HUES64 (cell line): ENCODE results near the gene POU3F1.

Source experiments
- H3K27ac ChIP-seq: 2 replicates; pipeline ENCODE4 v1.7.0; 2013; ENCODE audit warnings: low read depth, low read length, inconsistent platforms
- H3K27me3 ChIP-seq: 2 replicates; pipeline ENCODE4 v1.6.1; 2013; ENCODE audit warnings: mild to moderate bottlenecking, low read length; ENCODE audit not compliant: insufficient read depth
- H3K36me3 ChIP-seq: 2 replicates; pipeline ENCODE4 v1.6.1; 2013; ENCODE audit warnings: mild to moderate bottlenecking, low read length; ENCODE audit not compliant: insufficient read depth
- H3K4me1 ChIP-seq: 2 replicates; pipeline ENCODE4 v1.6.1; 2013; ENCODE audit warnings: mild to moderate bottlenecking, low read length, moderate library complexity; ENCODE audit not compliant: insufficient read depth
- H3K4me3 ChIP-seq: 2 replicates; pipeline ENCODE4 v1.5.1; 2013; ENCODE audit warnings: mild to moderate bottlenecking, low read length, moderate library complexity
- H3K9ac ChIP-seq: 2 replicates; pipeline ENCODE4 v1.6.1; 2013; ENCODE audit warnings: mild to moderate bottlenecking, low read depth, low read length
- H3K9me3 ChIP-seq: 2 replicates; pipeline ENCODE4 v1.6.1; 2013; ENCODE audit warnings: low read depth, low read length; ENCODE audit not compliant: insufficient read depth
- WGBS: fragments of 150-250, 120-280 bp; methylation state at CpG from one replicate; pipeline ENCODE4 v1.1.7; 2013; ENCODE audit warnings: missing lambda C conversion rate; 5-methylcytosine and 5-hydroxymethylcytosine counted together

The POU3F1 gene

DNA sequence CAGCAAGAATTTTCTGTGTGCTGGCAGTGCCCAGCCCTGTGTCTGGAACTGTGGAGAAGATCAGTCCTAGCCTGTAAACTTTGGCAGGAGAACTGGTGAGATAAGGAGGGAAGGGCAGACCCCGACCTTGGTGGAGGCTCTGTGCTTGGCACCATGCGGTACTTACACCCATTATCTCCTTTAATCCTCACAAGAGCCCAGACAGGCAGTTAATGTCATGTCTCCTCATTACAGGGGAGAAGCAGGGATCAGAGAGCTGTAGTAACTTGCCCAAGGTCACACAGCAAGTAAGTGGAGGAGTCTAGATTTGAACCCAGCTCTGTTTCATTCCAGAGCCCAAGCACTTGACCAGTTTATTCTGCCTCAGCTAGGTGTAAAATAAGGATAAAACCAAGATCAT, 13.9 kb upstream of the POU3F1 start:
- Histone ChIP-seq H3K36me3 (no peaks in the 10 kb centered on the region), H3K27ac (no peak overlapping the region), H3K4me1 (peaks cover 14% of the 10 kb centered on the region), H3K4me3 (no peak overlapping the region), H3K9ac (no peak overlapping the region), H3K27me3 (no peaks in the 10 kb centered on the region), H3K9me3 (no peaks in the 10 kb centered on the region)
- 78% methylated on average over 2 of the region's 2 CpGs for WGBS

DNA sequence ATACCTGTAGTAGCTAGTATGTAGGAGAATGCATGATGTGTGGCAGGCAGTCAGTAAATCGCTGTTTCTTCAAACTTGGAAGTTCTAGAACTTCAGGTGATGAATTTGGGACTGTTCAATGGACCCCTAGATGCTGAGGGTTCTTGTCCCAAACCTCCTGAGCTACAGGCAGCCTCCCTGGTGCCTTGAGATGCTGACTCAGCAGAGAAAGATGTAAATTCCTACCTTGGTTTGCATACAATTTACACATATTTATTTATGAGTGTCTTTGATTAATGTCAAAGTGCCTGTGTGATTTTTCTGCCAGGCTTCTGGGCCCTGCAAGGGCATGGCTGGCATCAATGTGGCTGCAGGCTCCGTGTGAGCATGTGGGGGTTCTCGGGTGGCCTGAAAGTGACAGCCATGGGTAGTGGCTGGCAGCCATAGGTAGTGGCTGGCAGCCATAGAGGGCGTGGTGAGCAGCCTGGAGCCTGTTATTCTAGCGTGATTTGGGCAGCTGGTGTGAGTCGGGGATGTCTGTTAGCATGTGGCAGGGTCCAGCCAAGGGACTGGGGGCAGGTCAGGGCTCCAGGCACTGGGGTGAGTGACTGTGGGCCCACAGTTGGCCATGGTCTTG, 13.2 kb upstream of the POU3F1 start:
- H3K4me1 ChIP-seq, result peaks cover 12% of the 10 kb centered on the region
- no peaks in the 10 kb centered on the region for H3K27me3 ChIP-seq
- 86% methylated on average over 6 of the region's 6 CpGs for WGBS
- no peak overlapping the region for H3K4me3 ChIP-seq
- H3K9me3 ChIP-seq, result no peaks in the 10 kb centered on the region
- H3K9ac ChIP-seq, result no peak overlapping the region
- H3K36me3 ChIP-seq, result no peaks in the 10 kb centered on the region
- no peak overlapping the region for H3K27ac ChIP-seq

DNA sequence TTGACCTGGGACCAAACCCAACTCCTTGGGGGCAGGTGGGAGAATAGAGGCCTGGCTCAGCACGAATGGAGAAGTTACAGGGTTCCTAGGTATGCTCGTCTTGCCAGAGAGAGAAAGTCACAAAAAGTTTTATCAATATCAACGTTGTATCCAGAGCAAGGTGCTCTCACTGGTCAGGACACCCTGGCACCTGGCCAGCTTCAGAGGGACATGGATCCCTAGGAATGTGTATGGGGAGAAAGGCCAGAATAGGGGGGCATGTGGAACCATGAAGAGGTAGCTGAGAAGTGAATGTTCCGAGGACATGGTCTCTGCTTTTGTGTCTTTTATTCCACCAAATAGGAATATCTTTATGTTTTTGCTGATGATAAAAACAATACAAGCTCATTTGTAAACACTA, 9.4 kb upstream of the POU3F1 start:
- Histone ChIP-seq H3K9me3 (no peaks in the 10 kb centered on the region), H3K27ac (no peak overlapping the region), H3K36me3 (no peaks in the 10 kb centered on the region), H3K9ac (no peak overlapping the region), H3K4me1 (peaks cover 9% of the 10 kb centered on the region; the same call in 1 of the 2 replicates), H3K27me3 (no peaks in the 10 kb centered on the region), H3K4me3 (no peak overlapping the region)
- 92% methylated on average over 4 of the region's 4 CpGs for WGBS

DNA sequence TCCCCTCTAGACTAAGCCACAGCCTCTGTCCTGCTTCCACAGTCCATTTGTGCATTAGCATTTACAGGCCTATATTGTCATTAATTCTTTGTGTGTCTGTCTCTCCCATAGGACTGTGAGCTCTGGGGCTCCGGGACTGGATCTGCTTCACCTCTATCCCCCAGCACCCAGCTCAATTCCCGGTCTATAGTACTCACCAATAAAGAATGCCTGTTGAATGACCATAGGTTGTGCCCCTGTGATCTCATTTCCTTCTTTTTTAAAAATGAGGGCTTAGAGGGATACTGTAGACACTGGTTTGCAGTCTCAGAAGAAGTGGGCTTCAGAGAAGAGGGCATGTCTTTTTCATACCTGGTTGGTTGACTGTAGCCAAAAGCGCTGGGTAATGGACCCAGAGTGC, 8.8 kb upstream of the POU3F1 start:
- no peak overlapping the region for H3K4me3 ChIP-seq

DNA sequence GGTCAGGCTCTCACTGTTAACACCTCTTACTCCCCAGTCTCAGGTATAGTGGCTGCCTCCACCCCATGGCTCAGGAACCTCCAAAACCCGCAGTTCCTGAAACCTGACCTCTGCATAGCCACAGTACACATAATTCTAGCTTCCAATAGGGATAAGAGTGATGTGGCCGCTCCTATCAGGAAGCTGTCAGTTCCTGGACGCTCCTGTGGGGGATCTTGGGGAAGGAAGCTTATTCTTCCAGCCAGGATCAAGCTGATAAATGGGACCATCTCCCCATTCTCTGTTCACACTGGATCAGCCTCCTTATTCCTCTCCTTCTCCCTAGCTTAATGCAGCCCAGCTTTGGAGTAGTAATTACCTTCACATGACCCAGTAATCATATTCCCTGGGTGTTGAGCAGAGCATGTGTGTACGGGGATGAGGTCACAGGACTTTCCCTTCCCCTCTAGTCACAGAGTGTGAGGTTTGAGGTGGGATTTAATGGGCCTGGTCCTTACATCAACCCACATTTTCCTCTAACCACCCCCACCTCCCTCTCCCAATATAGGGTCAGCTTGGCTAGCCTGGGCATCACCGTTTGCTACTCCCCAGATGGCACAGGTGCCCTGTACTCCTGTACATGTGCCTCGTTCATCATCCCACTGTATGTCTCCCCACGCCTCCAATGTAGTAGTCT, 7.0 kb upstream of the POU3F1 start:
- Histone ChIP-seq H3K4me1 (peaks cover 9% of the 10 kb centered on the region; the same call in 1 of the 2 replicates), H3K9ac (no peak overlapping the region), H3K4me3 (no peak overlapping the region), H3K9me3 (no peaks in the 10 kb centered on the region), H3K36me3 (no peaks in the 10 kb centered on the region), H3K27me3 (peaks cover 9% of the 10 kb centered on the region), H3K27ac (no peak overlapping the region)
- 69% methylated on average over 6 of the region's 7 CpGs for WGBS

More for the DNA sequence above, 8.8 kb upstream of the POU3F1 start:
- whole genome bisulfite sequencing, result 76% methylated on average over 3 of the region's 3 CpGs
- no peaks in the 10 kb centered on the region for H3K27me3 ChIP-seq
- H3K9ac ChIP-seq, result no peak overlapping the region
- peaks cover 9% of the 10 kb centered on the region; the same call in 1 of the 2 replicates for H3K4me1 ChIP-seq
- no peaks in the 10 kb centered on the region for H3K36me3 ChIP-seq
- no peaks in the 10 kb centered on the region for H3K9me3 ChIP-seq
- H3K27ac ChIP-seq, result no peak overlapping the region

DNA sequence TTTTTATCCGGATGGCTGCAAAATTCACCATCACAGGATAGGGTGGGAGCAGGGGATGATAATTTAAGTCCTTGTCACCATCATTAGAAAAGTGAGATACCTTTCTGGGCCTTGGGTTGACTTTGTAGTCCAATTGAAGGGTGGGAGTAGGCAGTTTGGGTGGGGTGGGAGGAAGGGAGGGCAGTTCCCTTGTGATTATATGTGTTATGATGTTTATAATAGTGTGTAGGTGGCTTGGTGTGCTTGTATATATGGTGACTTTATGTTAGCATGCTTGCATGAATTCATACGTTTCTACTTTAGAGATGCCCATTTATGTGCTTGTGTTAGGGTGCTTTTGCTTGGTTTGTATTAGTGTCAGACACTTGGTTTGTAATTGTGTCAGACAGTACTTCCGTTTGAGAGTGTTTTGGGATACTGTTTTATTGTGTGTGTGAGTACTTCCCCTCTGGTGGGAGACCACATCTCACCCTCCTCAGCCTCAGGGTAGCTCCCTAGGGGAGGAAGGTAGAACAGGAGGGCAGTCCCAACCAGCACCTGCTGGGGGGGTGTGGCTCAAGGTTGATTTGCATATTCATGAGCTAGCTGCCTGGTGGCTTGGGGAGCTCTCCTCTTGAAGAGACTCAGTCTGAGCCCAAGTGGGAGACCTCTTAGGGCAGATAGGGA, 6.3 kb upstream of the POU3F1 start:
- Histone ChIP-seq H3K4me3 (no peak overlapping the region), H3K27me3 (peaks cover 16% of the 10 kb centered on the region), H3K9ac (no peak overlapping the region), H3K27ac (no peak overlapping the region), H3K36me3 (no peaks in the 10 kb centered on the region), H3K4me1 (peaks cover 9% of the 10 kb centered on the region; the same call in 1 of the 2 replicates), H3K9me3 (no peaks in the 10 kb centered on the region)
- 77% methylated on average over 3 of the region's 3 CpGs for WGBS

DNA sequence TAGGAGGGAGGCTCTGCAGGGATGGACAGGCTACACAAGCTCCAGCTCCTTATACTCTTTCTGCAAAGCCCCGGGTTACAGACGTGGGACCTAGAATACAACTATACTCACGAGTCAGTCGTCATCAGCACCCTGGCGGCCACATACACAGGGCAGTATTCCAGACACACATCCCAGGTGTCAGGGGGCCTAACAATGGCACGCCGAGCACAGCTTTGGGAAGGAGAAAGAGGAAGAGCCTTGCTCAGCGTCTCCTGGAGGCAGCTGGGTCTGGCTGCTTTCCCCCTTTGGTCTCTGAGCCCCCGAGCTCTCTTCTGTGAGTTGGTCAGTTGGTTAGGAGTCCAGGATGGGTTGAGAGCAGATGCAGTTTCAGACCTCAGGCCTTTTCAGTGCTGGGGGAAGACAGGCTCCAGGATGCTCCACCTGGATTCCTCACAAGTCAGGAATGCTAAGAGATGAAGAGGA, 4.5 kb upstream of the POU3F1 start:
- WGBS, result 83% methylated on average over 9 of the region's 9 CpGs
- Histone ChIP-seq H3K27ac (no peak overlapping the region), H3K36me3 (no peaks in the 10 kb centered on the region)

DNA sequence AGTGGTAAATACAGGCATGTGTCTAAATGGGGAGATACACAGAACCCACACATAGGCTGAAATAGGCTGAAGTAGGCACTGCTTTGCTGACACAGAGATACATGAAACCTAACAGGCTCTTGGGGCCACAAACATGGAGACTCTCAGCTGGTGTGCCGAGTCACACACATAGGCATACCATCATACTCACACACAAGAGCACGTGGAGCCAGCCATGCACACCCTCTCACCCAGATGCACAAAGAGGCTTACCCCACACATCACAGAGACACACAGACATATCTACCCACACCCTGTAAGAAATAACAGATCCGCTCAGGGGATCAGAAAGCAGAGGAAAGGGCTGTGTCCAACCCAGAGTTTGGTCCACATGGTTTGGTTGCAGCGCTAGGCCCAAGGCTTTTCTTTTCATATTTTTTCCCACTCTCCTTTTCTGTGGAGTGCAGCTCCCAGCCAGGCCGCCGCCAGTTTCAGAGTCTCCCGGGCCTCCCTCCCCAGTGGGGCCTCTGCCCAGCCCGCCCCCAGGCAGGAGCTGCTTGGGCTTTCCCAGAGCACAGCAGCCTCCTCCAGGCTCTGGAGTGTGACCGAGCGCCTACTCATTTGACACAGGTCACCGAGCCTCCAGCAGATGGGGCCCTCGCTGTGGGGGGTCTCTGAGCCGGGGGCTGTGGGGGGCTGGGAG, 3.9 kb upstream of the POU3F1 start:
- 55% methylated on average over 13 of the region's 13 CpGs for WGBS

More for the DNA sequence above, 4.5 kb upstream of the POU3F1 start:
- H3K9ac ChIP-seq, result no peak overlapping the region
- peaks cover 30% of the 10 kb centered on the region for H3K27me3 ChIP-seq
- H3K4me3 ChIP-seq, result no peak overlapping the region
- H3K9me3 ChIP-seq, result no peaks in the 10 kb centered on the region
- H3K4me1 ChIP-seq, result peaks cover 9% of the 10 kb centered on the region; the same call in 1 of the 2 replicates

DNA sequence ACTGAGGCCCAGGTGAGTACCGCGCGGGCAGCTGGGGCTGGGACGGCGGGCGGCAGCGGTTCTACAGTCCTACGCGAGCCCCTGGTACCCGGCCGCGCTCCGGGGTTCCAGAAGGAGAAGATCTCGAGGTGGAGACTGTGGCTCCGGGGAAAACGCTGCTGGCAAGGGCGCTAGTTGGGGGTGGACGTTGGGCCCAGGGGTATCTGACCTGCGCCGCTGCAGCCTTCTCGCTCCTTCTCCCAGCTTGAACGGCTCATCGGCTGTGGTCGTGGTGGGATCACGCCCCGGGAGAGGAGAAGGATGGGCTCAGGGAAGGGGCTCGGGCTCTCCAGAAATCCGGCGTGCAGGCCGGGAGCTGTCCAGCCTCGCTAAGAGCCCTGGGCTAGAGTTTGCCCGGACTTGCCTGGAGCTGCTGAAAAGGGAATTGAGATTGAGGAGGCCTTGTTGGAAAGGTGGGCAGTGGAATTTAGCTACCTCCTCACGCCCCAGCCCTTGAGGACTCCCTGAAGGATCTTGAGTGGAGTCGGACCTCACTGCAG, 1.1 kb upstream of the POU3F1 start:
- Histone ChIP-seq H3K27me3 (peaks cover 63% of the 10 kb centered on the region), H3K4me3 (peak overlapping the region; percentile 46), H3K36me3 (peaks cover 9% of the 10 kb centered on the region), H3K27ac (no peak overlapping the region), H3K9me3 (no peaks in the 10 kb centered on the region), H3K4me1 (peaks cover 8% of the 10 kb centered on the region), H3K9ac (no peak overlapping the region)
- 4% methylated on average over 34 of the region's 34 CpGs for WGBS

More for the DNA sequence above, 3.9 kb upstream of the POU3F1 start:
- Histone ChIP-seq H3K9me3 (no peaks in the 10 kb centered on the region), H3K9ac (no peak overlapping the region), H3K27ac (no peak overlapping the region), H3K36me3 (no peaks in the 10 kb centered on the region), H3K4me1 (peaks cover 9% of the 10 kb centered on the region; the same call in 1 of the 2 replicates), H3K27me3 (peaks cover 35% of the 10 kb centered on the region), H3K4me3 (no peak overlapping the region)

DNA sequence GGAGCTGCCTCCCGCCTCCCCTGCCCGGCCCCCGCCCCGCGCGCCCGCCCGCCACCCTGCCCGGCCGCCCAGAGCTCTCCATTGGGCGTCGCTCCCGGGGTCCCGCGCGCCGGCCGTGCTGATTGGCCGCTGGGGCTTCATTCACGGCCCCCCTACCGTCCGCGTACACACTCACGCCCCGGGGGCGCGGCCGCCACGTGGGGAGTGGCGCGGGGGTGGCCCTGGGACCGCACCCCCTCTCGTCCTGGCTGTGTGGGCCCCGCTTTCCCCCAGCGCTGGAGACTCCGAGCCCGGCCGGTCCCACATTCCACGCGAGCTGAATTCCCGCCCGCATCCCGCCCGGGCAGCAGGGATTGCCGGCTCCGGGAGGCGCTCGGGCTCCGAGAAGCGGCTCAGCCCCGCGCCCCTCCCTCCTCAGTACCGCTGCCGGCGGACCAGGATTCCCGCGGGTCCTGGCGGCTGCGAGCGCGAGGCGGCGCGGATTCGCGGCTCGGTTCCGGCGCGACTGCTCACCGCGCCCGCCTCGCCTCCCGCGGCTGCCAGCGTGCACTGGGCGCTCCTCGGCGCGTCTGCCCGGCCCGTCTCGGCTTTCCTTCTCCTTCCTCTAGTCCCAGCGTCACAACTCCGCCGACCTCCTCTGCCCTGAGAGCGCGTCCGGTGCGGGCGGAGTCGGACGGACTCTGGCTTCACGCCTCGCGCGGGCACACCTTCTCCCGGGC, 450 bp upstream of the POU3F1 start:
- WGBS, result under 1% methylated on average over 99 of the region's 99 CpGs
- Histone ChIP-seq H3K9ac (no peak overlapping the region), H3K9me3 (no peaks in the 10 kb centered on the region), H3K27ac (no peak overlapping the region), H3K4me3 (peak overlapping the region; percentile 46), H3K27me3 (peaks cover 63% of the 10 kb centered on the region), H3K36me3 (peaks cover 9% of the 10 kb centered on the region), H3K4me1 (peaks cover 15% of the 10 kb centered on the region)
